Measurements from ENCODE around the gene AGAP3.

AGAP3 gene

GRCh38 chr7:151045967-151046366 lies 40.3 kb upstream of the AGAP3 start:
- H3K27ac ChIP-seq (ENCODE audit: low read length): no peak overlapping the region
- DNase-seq (no peak), ATAC-seq (ENCODE audit: insufficient read depth, low read depth) (no peak)
- H2AFZ ChIP-seq (ENCODE audit: low read depth, low read length): no peak overlapping the region
- H3K36me3 ChIP-seq (ENCODE audit: insufficient read depth, low read length): peaks cover 36% of the 10 kb centered on the region
- no peaks in the 10 kb centered on the region for H3K9me3 ChIP-seq (ENCODE audit: insufficient read depth, low read length, severe bottlenecking)
- H3K4me3 ChIP-seq (ENCODE audit: low read depth in 1 of 2, low read length in 2 of 2): no peak overlapping the region
- H3K79me2 ChIP-seq (ENCODE audit: insufficient read depth, low read length): no peaks in the 10 kb centered on the region
- H4K20me1 ChIP-seq (ENCODE audit: insufficient read depth, low read length): peaks cover 25% of the 10 kb centered on the region
- H3K4me1 ChIP-seq (ENCODE audit: insufficient read depth, low read length): peaks cover 5% of the 10 kb centered on the region
- H3K9ac ChIP-seq (ENCODE audit: low read depth, low read length): no peak overlapping the region
- no peaks in the 10 kb centered on the region for H3K27me3 ChIP-seq (ENCODE audit: insufficient read depth, low read length, poor library complexity)
- no peak for TF ChIP-seq CTCF (IDR thresholded peaks at IDR 0.05; ENCODE audit: borderline replicate concordance, extremely low read depth, low read length, poor library complexity, severe bottlenecking)
- no peak for TF ChIP-seq EZH2 (IDR thresholded peaks at IDR 0.05; ENCODE audit: borderline replicate concordance, low read depth, low read length, severe bottlenecking)
- H3K4me2 ChIP-seq (ENCODE audit: insufficient read depth, low read length): no peak overlapping the region

GRCh38 chr7:151046603-151047573 lies 39.4 kb upstream of the AGAP3 start:
- Histone ChIP-seq H3K4me1 (ENCODE audit: insufficient read depth, low read length) (peaks cover 14% of the 10 kb centered on the region), H3K27me3 (ENCODE audit: insufficient read depth, low read length, poor library complexity) (no peaks in the 10 kb centered on the region), H3K36me3 (ENCODE audit: insufficient read depth, low read length) (peaks cover 28% of the 10 kb centered on the region), H3K27ac (ENCODE audit: low read length) (no peak overlapping the region), H2AFZ (ENCODE audit: low read depth, low read length) (no peak overlapping the region), H3K4me2 (ENCODE audit: insufficient read depth, low read length) (no peak overlapping the region), H3K9me3 (ENCODE audit: insufficient read depth, low read length, severe bottlenecking) (no peaks in the 10 kb centered on the region), H3K4me3 (ENCODE audit: low read depth in 1 of 2, low read length in 2 of 2) (no peak overlapping the region), H3K9ac (ENCODE audit: low read depth, low read length) (no peak overlapping the region), H4K20me1 (ENCODE audit: insufficient read depth, low read length) (peaks cover 29% of the 10 kb centered on the region), H3K79me2 (ENCODE audit: insufficient read depth, low read length) (no peaks in the 10 kb centered on the region)
- DNase-seq: no peak
- no peak for TF ChIP-seq EZH2 (IDR thresholded peaks at IDR 0.05; ENCODE audit: borderline replicate concordance, low read depth, low read length, severe bottlenecking)
- no peak for ATAC-seq (ENCODE audit: insufficient read depth, low read depth)

GRCh38 chr7:151047976-151048815 lies 38.1 kb upstream of the AGAP3 start, which contains the start of gene ASIC3:
ASIC3 (plus strand) TSS chr7:151048531; CDS start chr7:151048886, 355 bp downstream.
- TF ChIP-seq CTCF (IDR thresholded peaks at IDR 0.05; ENCODE audit: borderline replicate concordance, extremely low read depth, low read length, poor library complexity, severe bottlenecking): no peak
- TF ChIP-seq EZH2 (IDR thresholded peaks at IDR 0.05; ENCODE audit: borderline replicate concordance, low read depth, low read length, severe bottlenecking): no peak
- Histone ChIP-seq H3K9ac (ENCODE audit: low read depth, low read length) (no peak within 1 kb of the TSS), H3K27ac (ENCODE audit: low read length) (no peak within 1 kb of the TSS), H3K79me2 (ENCODE audit: insufficient read depth, low read length) (no peaks in the 10 kb centered on the region), H3K4me2 (ENCODE audit: insufficient read depth, low read length) (no peak within 1 kb of the TSS), H3K36me3 (ENCODE audit: insufficient read depth, low read length) (peaks cover 20% of the 10 kb centered on the region), H3K4me3 (ENCODE audit: low read depth in 1 of 2, low read length in 2 of 2) (no peak within 1 kb of the TSS), H3K9me3 (ENCODE audit: insufficient read depth, low read length, severe bottlenecking) (no peaks in the 10 kb centered on the region), H4K20me1 (ENCODE audit: insufficient read depth, low read length) (peaks cover 41% of the 10 kb centered on the region), H3K4me1 (ENCODE audit: insufficient read depth, low read length) (peaks cover 20% of the 10 kb centered on the region), H2AFZ (ENCODE audit: low read depth, low read length) (no peak within 1 kb of the TSS), H3K27me3 (ENCODE audit: insufficient read depth, low read length, poor library complexity) (no peaks in the 10 kb centered on the region)
- ATAC-seq (ENCODE audit: insufficient read depth, low read depth) (no peak), DNase-seq (no peak)

Measured in DND-41 (cell line).